Activated B cell treated with CpG ODN at 0.5 μM for 24 hours (primary cell): ENCODE data around the gene CNTNAP2. TPM values are rescaled to one million over a fixed set of nuclear protein-coding genes. Genes with fewer than 3 reads are reported as not detected.
A peak's percentile ranks its signal among the peaks of the same experiment; 100 is the strongest.

Source experiments
- ATAC-seq: fragments of 200-7000 bp; cut with Tn5 transposase; one replicate; pipeline ENCODE4 v1.10.0; 2021; ENCODE audit warnings: low read depth, mild to moderate bottlenecking, moderate library complexity
- CTCF ChIA-PET: fragments of 350-600 bp; sonication (Branson Sonifier 250); formaldehyde crosslinking; loops from one replicate; lab custom pipeline; 2021; ENCODE audit warnings: antibody characterized with exemption; lab: Charles Lee
- POLR2A ChIA-PET: fragments of 350-600 bp; sonication (Branson Sonifier 250); formaldehyde crosslinking; loops from one replicate; lab custom pipeline; 2021; ENCODE audit warnings: antibody characterized with exemption; lab: Charles Lee
- DNase-seq: peaks from one replicate; pipeline ENCODE4 v3.0.0; 2022
- H3K27ac Mint-ChIP-seq: one replicate; pipeline ENCODE4 v1.8.0; 2020; ENCODE audit warnings: mixed read lengths
- H3K27me3 Mint-ChIP-seq: one replicate; pipeline ENCODE4 v1.8.0; 2021; ENCODE audit warnings: mixed read lengths
- H3K36me3 Mint-ChIP-seq: one replicate; pipeline ENCODE4 v1.8.0; 2021; ENCODE audit warnings: low read depth, mixed read lengths
- H3K4me1 Mint-ChIP-seq: one replicate; pipeline ENCODE4 v1.8.0; 2021; ENCODE audit warnings: mixed read lengths
- H3K4me3 Mint-ChIP-seq: one replicate; pipeline ENCODE4 v1.8.0; 2020; ENCODE audit warnings: mild to moderate bottlenecking, mixed read lengths
- H3K9me3 Mint-ChIP-seq: one replicate; pipeline ENCODE4 v1.8.0; 2020; ENCODE audit warnings: mixed read lengths
- CTCF ChIP-seq: fragments of 200-600 bp; IDR thresholded peaks from one replicate; pipeline ENCODE4 v1.8.0; 2022; ENCODE audit warnings: antibody characterized with exemption, mild to moderate bottlenecking
- intact Hi-C: fragments of 100-400 bp; cut with micrococcal nuclease; formaldehyde crosslinking; loops from one replicate; pipeline ENCODE4 v1.15.1; 2024
- total RNA-seq: library from RNA; stranded (reverse); gene quantifications from 2 replicates; pipeline ENCODE4 v1.2.3, GENCODE V29; 2022

Gene CNTNAP2
- total RNA-seq, 1 donor from 2014 or later: 0.84 TPM

GRCh38 chr7:148336411-148336810, 2219.8 kb downstream of the CNTNAP2 start:
- H3K27ac Mint-ChIP-seq: no peak overlapping the region
- POLR2A ChIA-PET: interaction anchor here (0.6 kb wide), 1 partner anchor 140 kb away, joined by 4 read pairs; no protein-coding TSS in a partner anchor
- TF ChIP-seq CTCF: no peak
- ATAC-seq (no peak), DNase-seq (no peak)
- peaks cover 29% of the 10 kb centered on the region for H3K4me1 Mint-ChIP-seq
- CTCF ChIA-PET: no interaction called here
- H3K4me3 Mint-ChIP-seq: no peak overlapping the region
- H3K36me3 Mint-ChIP-seq: peaks cover 5% of the 10 kb centered on the region
- intact Hi-C loops: loop anchor here (5.0 kb wide), 1 partner anchor 34 kb away; no protein-coding TSS in a partner anchor
- no peaks in the 10 kb centered on the region for H3K9me3 Mint-ChIP-seq
- H3K27me3 Mint-ChIP-seq: peaks cover 22% of the 10 kb centered on the region

DNA sequence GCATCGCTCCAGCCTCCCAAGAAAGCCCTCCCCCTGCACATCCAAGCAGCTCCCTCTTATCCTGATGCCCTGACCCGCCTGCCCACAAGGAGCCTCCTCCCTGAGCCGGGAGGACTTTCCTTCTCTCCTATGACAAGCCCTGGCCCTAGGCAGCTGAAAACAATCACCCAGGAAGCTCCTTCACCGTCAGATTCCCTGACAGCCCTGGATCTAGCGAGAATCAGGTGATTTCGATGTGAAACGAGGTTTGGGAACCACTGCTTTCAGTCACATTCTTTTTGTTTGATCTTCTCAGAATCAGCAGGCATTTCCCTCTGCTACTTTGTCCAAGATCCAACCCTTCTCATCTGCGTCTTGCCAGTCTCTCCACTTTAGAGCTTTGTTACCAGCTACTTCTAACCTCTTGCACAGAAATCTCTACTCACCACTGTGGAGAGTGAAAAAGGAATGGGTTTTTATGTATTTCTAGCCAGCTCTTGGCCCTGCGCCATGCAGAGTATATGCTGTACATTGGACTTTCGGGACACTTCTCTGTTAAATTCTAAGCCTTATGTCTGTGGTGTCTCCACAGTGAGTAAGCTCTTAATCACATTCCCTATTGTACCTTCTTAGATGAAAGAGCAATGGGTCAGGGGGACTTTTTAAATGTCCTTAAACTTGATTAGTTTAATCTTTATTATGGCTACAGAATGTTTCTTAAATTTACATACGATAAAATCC, 2220.8 kb downstream of the CNTNAP2 start:
- Mint-ChIP-seq H3K9me3 (no peaks in the 10 kb centered on the region), H3K4me3 (no peak overlapping the region), H3K4me1 (peaks cover 35% of the 10 kb centered on the region), H3K27ac (no peak overlapping the region), H3K36me3 (peaks cover 5% of the 10 kb centered on the region), H3K27me3 (peaks cover 22% of the 10 kb centered on the region)
- TF ChIP-seq CTCF: no peak
- ChIA-PET POLR2A (interaction anchor here (0.6 kb wide), 1 partner anchor 139 kb away, joined by 4 read pairs; no protein-coding TSS in a partner anchor), CTCF (interaction anchor here (1.1 kb wide), 1 partner anchor 72 kb away, joined by 4 read pairs; no protein-coding TSS in a partner anchor)
- DNase-seq (no peak), ATAC-seq (no peak)
- intact Hi-C loops: loop anchor here (5.0 kb wide), 1 partner anchor 35 kb away; no protein-coding TSS in a partner anchor

GRCh38 chr7:148337995-148338747, 2221.6 kb downstream of the CNTNAP2 start:
- ChIA-PET CTCF (no interaction called here), POLR2A (no interaction called here)
- Mint-ChIP-seq H3K9me3 (no peaks in the 10 kb centered on the region), H3K27ac (no peak overlapping the region), H3K36me3 (peaks cover 5% of the 10 kb centered on the region), H3K4me3 (peak overlapping the region; percentile 93), H3K27me3 (peaks cover 22% of the 10 kb centered on the region), H3K4me1 (peaks cover 41% of the 10 kb centered on the region)
- no peak for TF ChIP-seq CTCF
- intact Hi-C loops: loop anchor here (2.0 to 5.0 kb wide), 2 partner anchors 36 to 73 kb away; no protein-coding TSS in a partner anchor
- ATAC-seq (no peak), DNase-seq (no peak)

- peaks cover 47% of the 10 kb centered on the region for H3K4me1 Mint-ChIP-seq
- H3K4me3 Mint-ChIP-seq: peak overlapping the region; percentile 93
- CTCF ChIA-PET: interaction anchor here (1.9 kb wide), 1 partner anchor 77 kb away, joined by 5 read pairs; no protein-coding TSS in a partner anchor
These were observed 2224.1 kb downstream of the CNTNAP2 start for GRCh38 chr7:148340438-148341280.

More at GRCh38 chr7:148340438-148341280, 2224.1 kb downstream of the CNTNAP2 start:
- H3K36me3 Mint-ChIP-seq: peaks cover 8% of the 10 kb centered on the region
- DNase-seq (no peak), ATAC-seq (no peak)
- H3K27ac Mint-ChIP-seq: no peak overlapping the region
- H3K9me3 Mint-ChIP-seq: no peaks in the 10 kb centered on the region
- H3K27me3 Mint-ChIP-seq: peaks cover 19% of the 10 kb centered on the region
- intact Hi-C loops: no loop called here
- POLR2A ChIA-PET: interaction anchor here (1.0 kb wide), 1 partner anchor 38 kb away, joined by 9 read pairs; no protein-coding TSS in a partner anchor
- no peak for TF ChIP-seq CTCF
